Activated naive CD8-positive, alpha-beta T cell treated with anti-CD3 and anti-CD28 coated beads for 36 hours (primary cell): ENCODE measurements around the gene DNAJB5. TPM values are rescaled to one million over a fixed set of nuclear protein-coding genes. Genes with fewer than 3 reads are reported as not detected.

ENCODE experiments used
- DNase-seq: peaks from one replicate; pipeline ENCODE4 v3.0.0; 2021
- H3K27ac Mint-ChIP-seq: one replicate; pipeline ENCODE4 v1.8.0; 2022; ENCODE audit warnings: mild to moderate bottlenecking, moderate library complexity, mixed read lengths
- H3K27me3 Mint-ChIP-seq: one replicate; pipeline ENCODE4 v1.8.0; 2022; ENCODE audit warnings: mild to moderate bottlenecking, mixed read lengths
- H3K36me3 Mint-ChIP-seq: one replicate; pipeline ENCODE4 v1.8.0; 2021; ENCODE audit warnings: mild to moderate bottlenecking, mixed read lengths
- H3K4me1 Mint-ChIP-seq: one replicate; pipeline ENCODE4 v1.8.0; 2021; ENCODE audit warnings: mixed read lengths
- H3K4me3 Mint-ChIP-seq: one replicate; pipeline ENCODE4 v1.8.0; 2022; ENCODE audit warnings: mild to moderate bottlenecking, moderate library complexity, mixed read lengths
- H3K9me3 Mint-ChIP-seq: one replicate; pipeline ENCODE4 v1.8.0; 2022; ENCODE audit warnings: mixed read lengths
- total RNA-seq, 2 experiments: library from RNA; stranded (reverse); gene quantifications; one replicate each; pipeline ENCODE4 v1.2.3, GENCODE V29; 2021

The DNAJB5 gene
- total RNA-seq, 2 experiments from 2014 or later, result 7.6 to 8.1 TPM

DNA sequence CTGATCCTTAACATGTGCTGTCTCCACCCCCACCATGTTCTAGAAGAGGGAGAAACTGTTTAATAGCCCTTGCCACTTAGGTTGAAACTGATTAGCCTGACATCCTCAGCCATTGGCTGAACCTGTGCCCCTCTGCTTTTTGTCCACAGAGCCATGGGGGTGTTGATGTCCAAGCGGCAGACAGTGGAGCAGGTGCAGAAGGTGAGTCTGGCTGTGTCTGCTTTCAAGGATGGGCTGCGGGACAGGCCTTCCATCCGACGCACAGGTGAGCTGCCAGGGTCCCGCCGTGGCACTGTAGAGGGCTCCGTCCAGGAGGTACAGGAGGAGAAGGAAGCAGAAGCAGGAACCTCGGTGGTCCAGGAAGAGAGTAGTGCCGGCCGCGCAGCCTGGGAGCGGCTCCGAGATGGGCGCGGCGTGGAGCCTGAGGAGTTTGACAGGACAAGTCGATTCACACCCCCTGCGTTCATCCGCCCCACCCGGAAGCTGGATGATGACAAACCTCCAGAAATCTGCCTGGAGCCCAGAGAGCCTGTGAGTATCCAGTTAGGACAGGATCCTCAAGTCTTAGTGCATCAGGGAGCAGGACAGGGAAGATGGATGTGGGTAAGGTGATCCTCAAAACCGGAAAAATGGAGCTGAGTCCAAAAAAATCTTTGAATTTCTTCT, 18.3 kb upstream of the DNAJB5 start:
- peaks cover 9% of the 10 kb centered on the region for H3K27me3 Mint-ChIP-seq
- no peaks in the 10 kb centered on the region for H3K4me1 Mint-ChIP-seq
- no peak overlapping the region for H3K27ac Mint-ChIP-seq
- H3K36me3 Mint-ChIP-seq, result no peaks in the 10 kb centered on the region
- no peaks in the 10 kb centered on the region for H3K9me3 Mint-ChIP-seq
- H3K4me3 Mint-ChIP-seq, result no peak overlapping the region
- no peak for DNase-seq

DNA sequence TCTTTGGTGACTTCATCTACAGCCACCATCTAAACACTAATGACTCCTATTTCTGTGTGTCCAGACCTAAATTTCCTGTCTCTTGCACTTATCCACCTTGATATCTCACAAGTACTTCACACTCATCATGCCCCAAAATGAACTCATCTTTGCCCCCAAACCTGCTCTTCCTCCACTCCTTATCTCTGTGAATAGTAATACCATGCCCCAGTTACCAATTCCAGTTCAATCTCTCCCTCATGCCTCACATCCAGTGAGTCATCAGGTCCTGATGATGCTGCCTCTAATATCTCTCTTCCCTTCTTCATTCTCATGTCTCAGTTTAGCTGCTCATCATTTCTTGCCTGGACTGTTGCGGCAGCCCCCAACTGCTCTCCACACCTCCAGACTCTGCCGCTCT, 14.9 kb upstream of the DNAJB5 start:
- no peak overlapping the region for H3K4me3 Mint-ChIP-seq
- H3K36me3 Mint-ChIP-seq, result no peaks in the 10 kb centered on the region
- H3K4me1 Mint-ChIP-seq, result no peaks in the 10 kb centered on the region
- no peaks in the 10 kb centered on the region for H3K27me3 Mint-ChIP-seq
- H3K9me3 Mint-ChIP-seq, result no peaks in the 10 kb centered on the region
- DNase-seq, result no peak
- H3K27ac Mint-ChIP-seq, result no peak overlapping the region

DNA sequence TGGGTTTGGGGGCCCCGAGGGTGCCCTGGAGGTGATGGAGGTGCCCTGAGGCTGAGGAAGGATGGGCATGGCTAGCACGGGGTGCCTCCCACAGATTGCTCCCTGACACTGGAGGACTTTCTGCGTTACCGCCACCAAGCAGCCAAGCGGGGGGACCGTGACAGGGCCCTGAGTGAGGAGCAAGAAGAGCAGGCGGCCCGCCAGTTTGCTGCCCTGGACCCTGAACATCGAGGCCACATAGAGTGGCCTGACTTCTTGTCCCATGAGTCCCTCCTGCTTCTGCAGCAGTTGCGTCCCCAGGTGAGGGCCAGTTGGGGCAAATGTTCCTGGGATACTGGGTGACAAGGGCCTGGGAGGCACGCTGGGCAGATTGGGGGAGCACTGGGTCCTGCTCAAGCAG, 13.1 kb upstream of the DNAJB5 start:
- Mint-ChIP-seq H3K4me1 (no peaks in the 10 kb centered on the region), H3K9me3 (no peaks in the 10 kb centered on the region), H3K36me3 (no peaks in the 10 kb centered on the region), H3K4me3 (no peak overlapping the region), H3K27ac (no peak overlapping the region), H3K27me3 (no peaks in the 10 kb centered on the region)
- no peak for DNase-seq

DNA sequence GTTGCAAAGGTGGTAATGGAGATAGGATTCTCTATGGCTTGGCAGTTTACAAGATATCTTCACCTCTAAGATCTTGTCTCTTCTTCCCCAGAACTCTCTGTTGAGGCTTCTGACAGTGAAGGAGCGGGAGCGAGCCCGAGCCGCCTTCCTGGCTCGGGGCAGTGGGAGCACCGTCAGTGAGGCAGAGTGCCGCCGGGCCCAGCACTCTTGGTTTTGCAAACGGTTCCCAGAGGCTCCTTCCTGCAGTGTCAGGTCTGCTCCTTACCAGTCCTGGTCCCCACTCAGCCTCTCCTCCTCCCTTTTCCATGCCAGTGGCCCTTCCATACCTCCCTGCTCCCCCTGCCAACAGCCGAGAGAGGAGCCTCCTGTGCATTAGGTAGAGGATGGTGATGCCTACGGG, 12.6 kb upstream of the DNAJB5 start:
- no peak overlapping the region for H3K27ac Mint-ChIP-seq
- no peaks in the 10 kb centered on the region for H3K27me3 Mint-ChIP-seq
- no peaks in the 10 kb centered on the region for H3K4me1 Mint-ChIP-seq
- H3K4me3 Mint-ChIP-seq, result no peak overlapping the region
- no peaks in the 10 kb centered on the region for H3K9me3 Mint-ChIP-seq
- H3K36me3 Mint-ChIP-seq, result no peaks in the 10 kb centered on the region
- no peak for DNase-seq

DNA sequence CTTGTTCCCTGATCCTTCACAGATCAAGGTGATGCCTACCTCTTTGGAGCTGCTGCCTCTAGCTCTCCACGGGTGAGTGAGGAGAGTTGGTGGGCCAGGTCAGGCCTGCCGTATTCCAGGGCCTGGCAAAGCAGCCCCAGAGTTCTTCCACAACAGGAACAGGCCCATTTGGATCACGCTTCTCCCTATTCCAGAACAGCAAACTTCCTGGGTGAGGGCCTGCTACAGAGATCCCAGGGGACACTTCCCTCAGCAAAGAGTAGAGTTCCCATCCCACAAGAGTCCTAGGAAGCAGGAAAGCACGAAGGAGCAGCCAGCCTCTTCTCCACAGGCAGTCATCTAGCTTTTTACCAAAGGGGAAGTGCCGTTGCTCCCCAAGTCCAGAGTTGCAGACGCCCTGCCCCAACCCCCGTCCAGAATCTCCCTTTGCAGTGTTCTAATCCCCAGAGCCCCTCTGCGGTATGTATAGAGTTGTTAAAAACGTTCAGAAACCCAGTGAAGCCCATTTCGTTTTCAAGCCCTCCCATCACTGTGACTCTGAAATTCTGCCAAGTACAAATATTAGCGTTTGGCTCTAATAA, 9.3 kb upstream of the DNAJB5 start:
- Mint-ChIP-seq H3K36me3 (no peaks in the 10 kb centered on the region), H3K4me3 (no peak overlapping the region), H3K27ac (no peak overlapping the region), H3K4me1 (peaks cover 26% of the 10 kb centered on the region), H3K9me3 (no peaks in the 10 kb centered on the region), H3K27me3 (no peaks in the 10 kb centered on the region)
- DNase-seq, result no peak

DNA sequence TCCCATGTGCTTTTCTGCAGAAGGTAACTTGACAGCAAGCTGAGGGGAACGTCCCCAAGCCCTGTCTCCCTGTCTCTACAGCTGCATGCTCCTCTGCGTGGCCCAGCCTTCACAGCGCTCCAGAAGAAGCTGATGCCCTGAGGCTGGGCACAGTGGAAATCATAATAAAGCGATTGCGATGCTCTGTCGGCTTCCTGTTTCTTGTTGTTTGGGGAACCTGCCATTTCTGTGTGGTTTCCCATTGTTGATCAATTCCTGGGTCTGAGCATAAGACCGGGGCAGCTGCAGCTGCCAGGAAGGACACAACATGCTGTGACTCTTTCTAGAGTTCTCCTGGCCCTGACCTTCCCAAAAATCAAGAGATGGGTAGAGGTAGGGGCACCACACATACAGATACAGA, 7.2 kb upstream of the DNAJB5 start:
- Mint-ChIP-seq H3K36me3 (no peaks in the 10 kb centered on the region), H3K27ac (no peak overlapping the region), H3K9me3 (no peaks in the 10 kb centered on the region), H3K4me3 (no peak overlapping the region), H3K27me3 (no peaks in the 10 kb centered on the region), H3K4me1 (peaks cover 45% of the 10 kb centered on the region)
- no peak for DNase-seq

DNA sequence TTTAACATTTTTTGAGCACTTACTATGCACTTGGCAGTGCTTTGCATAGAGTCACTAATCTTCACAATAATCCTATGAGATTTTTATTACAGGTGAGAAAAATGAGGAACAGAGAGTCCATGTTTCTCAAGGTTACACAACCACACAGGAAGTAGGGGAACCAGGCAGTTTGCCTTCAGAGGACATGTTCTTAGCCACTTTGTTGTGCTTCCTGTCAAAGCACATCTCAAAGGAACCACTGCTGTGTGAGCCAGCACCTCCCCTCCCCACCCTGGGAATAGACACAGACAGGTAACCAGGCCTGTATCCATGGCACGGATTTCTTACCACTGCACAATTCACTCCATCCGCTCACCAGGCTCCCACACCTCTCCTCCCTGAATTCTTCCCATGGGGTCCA, 6.3 kb upstream of the DNAJB5 start:
- H3K4me3 Mint-ChIP-seq, result no peak overlapping the region
- H3K36me3 Mint-ChIP-seq, result no peaks in the 10 kb centered on the region
- H3K9me3 Mint-ChIP-seq, result no peaks in the 10 kb centered on the region
- no peaks in the 10 kb centered on the region for H3K27me3 Mint-ChIP-seq
- peak overlapping the region; percentile 53 for H3K27ac Mint-ChIP-seq
- DNase-seq, result no peak
- peaks cover 51% of the 10 kb centered on the region for H3K4me1 Mint-ChIP-seq

DNA sequence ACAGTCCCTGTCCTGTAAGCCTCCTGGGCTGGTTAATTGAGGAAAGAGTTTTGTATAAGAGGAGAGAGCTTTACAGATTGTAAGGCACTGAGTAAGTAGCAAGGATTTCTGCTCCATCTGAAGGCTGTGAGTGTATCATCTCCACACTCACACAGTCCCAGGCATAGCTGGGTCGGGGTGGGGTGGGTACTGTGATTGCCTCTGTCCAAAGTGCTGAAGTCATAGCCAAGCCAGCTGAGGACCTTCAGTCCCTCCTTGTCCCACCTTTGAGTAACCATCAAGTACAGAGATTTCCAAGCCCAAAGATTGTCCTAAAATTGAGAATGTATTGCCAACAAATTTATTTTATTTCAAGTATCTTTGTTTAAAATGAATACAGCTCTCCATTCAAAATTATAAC, 5.5 kb upstream of the DNAJB5 start:
- H3K27me3 Mint-ChIP-seq, result no peaks in the 10 kb centered on the region
- H3K27ac Mint-ChIP-seq, result no peak overlapping the region
- H3K36me3 Mint-ChIP-seq, result no peaks in the 10 kb centered on the region
- no peak for DNase-seq
- no peaks in the 10 kb centered on the region for H3K9me3 Mint-ChIP-seq
- H3K4me1 Mint-ChIP-seq, result peaks cover 56% of the 10 kb centered on the region
- no peak overlapping the region for H3K4me3 Mint-ChIP-seq

DNA sequence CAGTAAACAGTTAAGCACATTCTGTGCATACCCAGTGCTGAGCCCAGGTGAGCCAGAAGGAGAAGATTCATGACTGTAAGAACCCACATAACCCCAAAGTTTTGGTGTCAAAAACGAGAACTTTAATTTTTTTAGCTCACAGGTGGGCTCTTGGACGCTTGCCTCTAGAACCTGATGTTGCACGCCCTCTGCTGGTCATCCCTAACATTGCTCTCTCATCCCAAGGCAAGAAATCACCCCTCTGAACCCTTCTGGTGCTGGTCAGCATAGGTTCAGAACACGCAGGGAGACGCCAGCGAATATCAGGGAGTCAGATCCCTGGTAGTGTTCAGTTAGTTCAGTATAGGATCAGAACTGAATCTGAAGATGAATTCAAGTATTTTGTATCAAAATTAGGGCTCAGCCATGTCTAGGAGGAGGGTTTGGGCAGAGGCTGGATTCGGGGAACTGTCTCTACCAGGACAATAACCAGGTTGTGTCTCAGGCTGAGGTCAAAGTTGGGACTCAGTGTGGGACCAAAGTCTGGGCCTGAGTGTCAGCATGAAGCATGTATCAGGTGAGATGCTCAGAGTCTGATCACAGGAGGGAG, 4.1 kb upstream of the DNAJB5 start:
- no peak overlapping the region for H3K4me3 Mint-ChIP-seq
- no peaks in the 10 kb centered on the region for H3K9me3 Mint-ChIP-seq
- no peaks in the 10 kb centered on the region for H3K36me3 Mint-ChIP-seq
- DNase-seq, result peak; percentile 59
- peak overlapping the region; percentile 56 for H3K27ac Mint-ChIP-seq
- peaks cover 60% of the 10 kb centered on the region for H3K4me1 Mint-ChIP-seq
- H3K27me3 Mint-ChIP-seq, result no peaks in the 10 kb centered on the region

DNA sequence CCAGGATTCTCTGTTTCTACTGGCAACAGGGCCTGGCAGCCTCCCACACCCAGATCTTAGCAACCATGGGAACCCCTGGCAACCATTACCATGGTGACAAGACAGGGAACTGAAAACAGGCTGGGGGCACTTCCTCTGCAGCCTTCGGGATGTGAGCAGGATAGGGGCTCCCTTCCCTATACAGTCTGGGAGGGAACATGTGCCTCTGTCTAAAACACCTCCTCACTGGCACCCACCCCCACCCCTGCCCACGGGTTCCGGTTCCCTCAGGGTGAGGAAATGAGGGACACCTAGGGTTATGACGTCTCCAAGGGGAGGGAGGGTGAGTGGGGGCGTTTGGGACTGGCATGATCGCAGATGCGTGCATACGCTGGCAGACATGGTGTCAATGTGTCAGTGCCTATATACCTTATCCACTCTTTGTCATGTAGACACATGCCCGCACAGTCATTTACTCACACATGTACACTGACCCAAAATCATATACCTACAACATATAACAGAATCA, 3.0 kb upstream of the DNAJB5 start:
- Mint-ChIP-seq H3K36me3 (peaks cover 5% of the 10 kb centered on the region), H3K27ac (peak overlapping the region; percentile 65), H3K4me1 (peaks cover 67% of the 10 kb centered on the region), H3K27me3 (no peaks in the 10 kb centered on the region), H3K4me3 (no peak overlapping the region), H3K9me3 (no peaks in the 10 kb centered on the region)
- peak; percentile 61 for DNase-seq

DNA sequence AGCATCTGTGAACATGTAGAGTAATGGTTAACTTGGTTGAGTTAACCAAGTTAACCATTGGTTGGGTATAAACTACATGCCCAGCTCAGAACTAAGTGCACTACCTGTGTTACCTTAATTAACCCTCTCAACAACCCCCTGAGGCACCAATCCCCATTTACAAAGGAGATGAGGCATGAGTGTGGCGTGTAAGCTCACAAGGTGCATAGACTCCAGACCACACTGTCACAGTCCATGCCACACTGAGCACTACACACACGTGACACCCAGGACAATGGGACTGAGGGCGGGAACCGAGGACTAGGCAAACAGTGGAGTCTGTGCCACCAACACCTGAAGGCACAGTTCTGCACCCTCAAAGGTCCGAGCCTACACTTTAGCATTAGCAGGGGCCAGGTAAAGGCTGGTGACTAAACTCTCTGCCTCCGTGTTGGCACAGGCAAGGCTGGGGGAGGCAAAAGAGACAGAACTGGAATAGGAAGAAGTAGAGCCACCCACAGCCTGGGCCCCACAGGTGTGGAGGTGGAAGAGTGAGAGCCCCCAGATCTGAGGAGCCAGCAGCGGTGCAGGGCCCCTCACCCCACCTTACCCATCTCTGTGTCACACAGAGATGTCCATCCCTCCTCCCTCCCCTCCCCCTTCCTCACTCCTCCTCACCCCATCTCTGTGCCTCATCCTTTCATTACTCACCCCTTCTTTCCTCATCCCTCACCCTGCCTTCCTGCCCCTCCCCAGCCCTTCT, 2.2 kb upstream of the DNAJB5 start:
- Mint-ChIP-seq H3K4me3 (no peak overlapping the region), H3K36me3 (peaks cover 5% of the 10 kb centered on the region), H3K27me3 (no peaks in the 10 kb centered on the region), H3K27ac (peak overlapping the region; percentile 39), H3K4me1 (peaks cover 72% of the 10 kb centered on the region), H3K9me3 (no peaks in the 10 kb centered on the region)
- DNase-seq, result peak; percentile 16

DNA sequence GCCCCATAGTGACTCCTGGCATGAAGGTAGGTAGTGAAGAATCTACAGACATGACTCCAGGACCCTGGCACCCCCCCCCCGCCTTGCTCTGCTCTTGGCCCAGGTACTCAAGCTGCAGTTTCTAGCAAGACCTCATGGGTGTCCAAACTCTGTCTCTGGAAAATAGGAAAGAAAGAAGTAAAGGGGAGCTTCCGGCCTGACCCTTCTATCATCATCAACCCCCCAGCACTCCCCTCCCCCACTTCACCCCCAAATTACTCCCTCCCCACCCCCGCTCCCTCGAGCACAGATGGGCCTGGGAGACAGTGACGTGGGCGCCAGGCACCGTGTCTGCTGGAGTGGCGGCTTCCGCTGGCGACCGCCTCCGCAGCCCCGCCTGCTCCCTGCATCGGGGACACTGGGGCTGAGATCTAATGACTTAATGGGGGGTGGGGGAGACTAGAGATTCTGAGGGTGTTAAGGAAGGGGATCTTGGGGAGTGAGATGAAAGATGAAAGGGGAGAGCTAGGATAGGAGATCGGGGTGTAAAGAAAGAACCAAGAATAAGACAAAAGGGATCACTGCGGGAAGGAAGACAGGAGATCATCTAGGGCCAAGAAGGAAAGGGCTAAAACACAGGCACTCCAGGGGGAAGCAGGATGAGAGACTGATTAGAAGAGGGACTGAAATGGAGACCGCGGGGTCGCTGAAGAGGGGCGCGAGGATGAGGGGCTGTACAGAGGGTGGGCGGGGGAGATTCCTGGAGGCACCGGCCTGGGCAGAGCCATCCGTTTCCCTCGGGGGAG, 1.1 kb upstream of the DNAJB5 start:
- peak overlapping the region; percentile 90 for H3K27ac Mint-ChIP-seq
- peaks cover 70% of the 10 kb centered on the region for H3K4me1 Mint-ChIP-seq
- H3K4me3 Mint-ChIP-seq, result peak overlapping the region; percentile 80
- no peaks in the 10 kb centered on the region for H3K9me3 Mint-ChIP-seq
- H3K27me3 Mint-ChIP-seq, result no peaks in the 10 kb centered on the region
- peak; percentile 70 for DNase-seq
- peaks cover 9% of the 10 kb centered on the region for H3K36me3 Mint-ChIP-seq

DNA sequence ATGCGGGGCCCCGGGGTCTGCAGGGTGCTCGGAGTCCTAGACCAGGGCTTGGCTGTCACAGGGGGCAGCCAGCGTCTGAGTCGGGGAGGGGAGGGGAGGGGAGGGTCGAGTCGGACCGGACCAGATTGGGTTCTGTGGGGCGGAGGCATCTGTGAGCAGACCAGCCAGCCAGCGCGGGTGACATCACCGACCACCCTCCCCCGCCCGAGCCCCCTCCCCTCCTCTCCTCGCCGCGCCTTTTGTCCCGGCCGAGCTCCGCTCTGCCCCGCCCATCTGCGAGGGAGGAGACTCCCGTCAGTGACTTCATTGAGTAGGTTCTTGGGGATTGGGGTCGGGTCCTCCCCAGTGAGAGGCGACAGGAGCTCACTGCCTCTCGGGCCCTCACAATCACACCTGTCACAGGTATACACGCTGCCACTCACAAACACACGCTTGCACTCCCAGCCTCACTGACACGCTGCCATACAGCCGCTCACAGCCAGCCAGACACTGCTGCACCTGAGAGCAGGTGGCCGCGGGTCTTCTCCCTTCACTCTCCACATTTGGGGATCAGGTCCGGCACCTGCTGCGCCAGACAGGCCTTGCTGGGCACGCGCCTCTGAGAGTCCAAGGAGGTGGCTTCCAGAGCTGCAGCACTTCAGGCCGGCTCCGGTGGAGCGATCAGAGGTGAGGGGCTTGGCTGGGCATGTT, 546 bp downstream of the DNAJB5 start:
- DNase-seq, result peak; percentile 48
- H3K4me1 Mint-ChIP-seq, result peaks cover 63% of the 10 kb centered on the region
- peak overlapping the region; percentile 73 for H3K27ac Mint-ChIP-seq
- peaks cover 9% of the 10 kb centered on the region for H3K36me3 Mint-ChIP-seq
- no peaks in the 10 kb centered on the region for H3K9me3 Mint-ChIP-seq
- no peaks in the 10 kb centered on the region for H3K27me3 Mint-ChIP-seq
- H3K4me3 Mint-ChIP-seq, result peak overlapping the region; percentile 80

DNA sequence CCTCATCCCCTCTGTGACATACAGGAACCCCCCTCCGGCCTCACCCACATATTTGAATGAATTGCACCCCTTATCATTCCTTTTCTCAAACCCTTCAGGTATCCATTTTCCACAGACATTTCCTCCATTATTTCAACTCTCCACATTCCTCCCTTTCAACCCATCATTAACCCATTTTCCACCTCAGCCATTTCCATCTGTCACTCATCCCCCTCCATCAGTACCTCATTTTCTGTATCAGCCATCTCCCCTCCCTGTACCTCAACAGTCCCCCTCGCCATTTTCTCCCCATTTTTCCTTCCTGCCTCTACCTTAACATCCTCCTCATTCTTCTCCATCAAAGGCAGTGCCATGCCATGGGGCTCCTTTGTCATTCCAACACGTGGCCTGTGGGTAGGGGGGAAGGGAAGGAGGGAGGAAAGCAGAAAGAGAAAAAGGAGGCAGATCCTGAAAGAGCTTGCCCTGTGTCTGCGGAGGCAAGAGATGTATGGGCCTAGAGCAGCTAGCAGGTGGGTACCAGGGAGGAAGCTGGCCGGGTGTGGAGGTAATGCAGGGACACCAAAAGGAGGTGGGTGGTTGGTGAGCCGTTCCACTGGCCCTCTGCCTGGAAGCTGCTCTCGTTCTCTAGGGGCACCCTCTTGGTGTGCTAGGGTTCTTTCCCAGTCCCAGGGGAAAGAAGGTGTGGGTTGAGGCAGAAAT, 1.5 kb downstream of the DNAJB5 start:
- no peak for DNase-seq
- H3K36me3 Mint-ChIP-seq, result peaks cover 9% of the 10 kb centered on the region
- H3K9me3 Mint-ChIP-seq, result no peaks in the 10 kb centered on the region
- no peaks in the 10 kb centered on the region for H3K27me3 Mint-ChIP-seq
- H3K4me3 Mint-ChIP-seq, result peak overlapping the region; percentile 80
- peak overlapping the region; percentile 59 for H3K27ac Mint-ChIP-seq
- peaks cover 55% of the 10 kb centered on the region for H3K4me1 Mint-ChIP-seq
